ENCODE data around the gene GLDC. TPM values are rescaled to one million over a fixed set of nuclear protein-coding genes. Genes with fewer than 3 reads are reported as not detected.
A peak's percentile ranks its signal among the peaks of the same experiment; 100 is the strongest.

Gene GLDC
- total and polyA plus RNA-seq, 8 donors: 0.41 to 8.1 (median 3.3) TPM

- no peak for TF ChIP-seq CTCF (IDR thresholded peaks at IDR 0.05)
- Histone ChIP-seq H3K36me3 (no peaks in the 10 kb centered on the region), H3K27ac (no peak overlapping the region), H3K27me3 (peaks cover 38 to 71% of the 10 kb centered on the region in 2 donors), H3K4me3 (peak overlapping the region in 1 of 2 donors; percentile 41), H3K9me3 (no peaks in the 10 kb centered on the region), H3K4me1 (peaks cover 5 to 18% of the 10 kb centered on the region in 2 donors)
- intact Hi-C loops (cut with DNase I): no loop called here
- no peak for DNase-seq
- no peak for ATAC-seq
Observed at GRCh38 chr9:6644346-6645104, 1.0 kb downstream of the GLDC start.

GRCh38 chr9:6641961-6642360 is 3.6 kb downstream of the GLDC start:
- Histone ChIP-seq H3K27me3 (peaks cover 38 to 59% of the 10 kb centered on the region in 2 donors), H3K4me3 (no peak overlapping the region), H3K36me3 (no peaks in the 10 kb centered on the region), H3K9me3 (no peaks in the 10 kb centered on the region), H3K4me1 (peaks cover 5 to 18% of the 10 kb centered on the region in 2 donors), H3K27ac (no peak overlapping the region)
- intact Hi-C loops (cut with DNase I): no loop called here
- TF ChIP-seq CTCF (IDR thresholded peaks at IDR 0.05): no peak
- DNase-seq (no peak), ATAC-seq (no peak)

GRCh38 chr9:6641561-6641960 is 4.0 kb downstream of the GLDC start:
- DNase-seq: no peak
- intact Hi-C loops (cut with DNase I): no loop called here
- no peak for ATAC-seq
- no peak overlapping the region for H3K4me3 ChIP-seq
- H3K27ac ChIP-seq: no peak overlapping the region
- no peaks in the 10 kb centered on the region for H3K9me3 ChIP-seq
- no peaks in the 10 kb centered on the region for H3K36me3 ChIP-seq
- H3K4me1 ChIP-seq: peaks cover 5 to 18% of the 10 kb centered on the region in 2 donors
- H3K27me3 ChIP-seq: peaks cover 38 to 59% of the 10 kb centered on the region in 2 donors
- TF ChIP-seq CTCF (IDR thresholded peaks at IDR 0.05): no peak

- no peak overlapping the region for H3K27ac ChIP-seq
- H3K4me1 ChIP-seq: peaks cover 5 to 18% of the 10 kb centered on the region in 2 donors
- ATAC-seq (no peak), DNase-seq (no peak)
- H3K4me3 ChIP-seq: no peak overlapping the region
- peaks cover 38 to 56% of the 10 kb centered on the region in 2 donors for H3K27me3 ChIP-seq
- intact Hi-C loops (cut with DNase I): no loop called here
- TF ChIP-seq CTCF (IDR thresholded peaks at IDR 0.05): no peak
- no peaks in the 10 kb centered on the region for H3K9me3 ChIP-seq
- H3K36me3 ChIP-seq: no peaks in the 10 kb centered on the region
Observed at GRCh38 chr9:6641056-6641455, 4.5 kb downstream of the GLDC start.

GRCh38 chr9:6640268-6641051 is 5.1 kb downstream of the GLDC start:
- H3K4me1 ChIP-seq: peaks cover 5 to 13% of the 10 kb centered on the region in 2 donors
- intact Hi-C loops (cut with DNase I): no loop called here

More at GRCh38 chr9:6640268-6641051, 5.1 kb downstream of the GLDC start:
- peaks cover 32 to 50% of the 10 kb centered on the region in 2 donors for H3K27me3 ChIP-seq
- DNase-seq: no peak
- no peak overlapping the region for H3K27ac ChIP-seq
- no peak for TF ChIP-seq CTCF (IDR thresholded peaks at IDR 0.05)
- no peak for ATAC-seq
- H3K9me3 ChIP-seq: no peaks in the 10 kb centered on the region
- no peak overlapping the region for H3K4me3 ChIP-seq
- no peaks in the 10 kb centered on the region for H3K36me3 ChIP-seq

Data from left lung (tissue), 10 donors.